ENCODE data around the gene SP8. TPM values are rescaled to one million over a fixed set of nuclear protein-coding genes. Genes with fewer than 3 reads are reported as not detected.
"Not testable (repeated sequence)": the region's sequence is repeated elsewhere in the genome, so short reads cannot be mapped to it uniquely, and the experiment has no call there.

Gene SP8
- total RNA-seq (2014; rRNA removed; shearing (Covaris generic)) = not detected in 2 replicates

DNA sequence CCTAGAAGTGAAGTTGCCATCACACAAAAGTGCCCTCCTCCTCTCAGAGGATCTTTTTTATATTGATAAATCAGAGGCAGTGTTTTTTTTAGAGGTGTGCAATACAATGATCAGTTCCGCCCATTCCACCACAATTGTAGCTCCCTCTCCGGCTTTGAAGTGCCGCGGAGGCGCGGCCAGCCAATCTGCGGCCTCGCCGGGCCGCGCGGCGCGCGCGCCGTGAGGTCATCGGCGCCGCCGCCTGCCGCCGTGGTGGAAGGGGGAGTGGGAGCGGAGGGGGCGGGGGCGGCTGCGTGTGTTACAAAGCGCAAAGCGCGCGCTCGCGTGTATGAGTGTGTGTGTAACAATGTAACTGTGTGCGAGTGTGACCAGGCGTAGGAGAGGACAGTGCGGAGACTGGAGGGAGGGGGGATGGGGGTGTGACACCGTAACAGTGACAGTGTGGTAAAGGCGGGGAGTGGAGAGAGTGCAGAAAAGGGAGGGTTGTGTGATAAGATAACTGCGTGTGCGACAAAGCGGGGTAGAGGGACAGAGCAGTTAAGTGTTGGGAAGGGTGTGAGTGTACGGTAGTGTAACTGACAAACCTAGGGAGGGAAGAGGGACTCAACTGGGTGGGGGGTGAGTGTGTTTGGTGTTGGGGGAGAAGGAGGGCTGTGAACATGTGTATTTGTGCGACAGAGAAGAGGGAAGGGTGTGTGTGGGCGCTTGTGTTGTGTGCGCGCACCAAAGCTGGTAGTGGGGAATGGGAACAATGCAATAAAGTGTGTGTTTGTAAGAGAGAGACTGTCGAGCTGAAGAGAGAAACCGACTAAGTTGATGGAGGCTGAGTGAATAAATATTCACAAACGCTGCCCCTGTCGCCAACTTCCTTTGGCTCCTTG, at the start of gene SP8:
SP8 (minus strand) TSS at position 108 of the 881 bp plus-strand sequence; CDS start at position 20, 88 bp downstream.
- peak; percentile 60 for DNase-seq (ENCODE audit: low read depth)

DNA sequence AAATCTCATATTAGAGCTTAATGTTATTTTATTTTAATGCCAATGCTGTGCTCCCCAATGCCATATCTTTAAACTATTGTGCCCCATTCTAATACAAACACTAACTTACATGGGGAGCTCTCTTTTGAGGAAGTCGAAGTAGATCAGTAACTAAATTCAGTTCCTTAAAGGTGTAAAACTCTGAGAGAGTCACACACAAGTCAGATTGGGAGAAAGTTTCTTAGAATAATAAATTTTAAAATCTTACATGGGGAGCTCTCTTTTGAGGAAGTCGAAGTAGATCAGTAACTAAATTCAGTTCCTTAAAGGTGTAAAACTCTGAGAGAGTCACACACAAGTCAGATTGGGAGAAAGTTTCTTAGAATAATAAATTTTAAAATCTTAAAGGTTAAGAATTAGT, 49.7 kb upstream of the SP8 start:
- DNase-seq (ENCODE audit: low read depth) = not testable (repeated sequence)

DNA sequence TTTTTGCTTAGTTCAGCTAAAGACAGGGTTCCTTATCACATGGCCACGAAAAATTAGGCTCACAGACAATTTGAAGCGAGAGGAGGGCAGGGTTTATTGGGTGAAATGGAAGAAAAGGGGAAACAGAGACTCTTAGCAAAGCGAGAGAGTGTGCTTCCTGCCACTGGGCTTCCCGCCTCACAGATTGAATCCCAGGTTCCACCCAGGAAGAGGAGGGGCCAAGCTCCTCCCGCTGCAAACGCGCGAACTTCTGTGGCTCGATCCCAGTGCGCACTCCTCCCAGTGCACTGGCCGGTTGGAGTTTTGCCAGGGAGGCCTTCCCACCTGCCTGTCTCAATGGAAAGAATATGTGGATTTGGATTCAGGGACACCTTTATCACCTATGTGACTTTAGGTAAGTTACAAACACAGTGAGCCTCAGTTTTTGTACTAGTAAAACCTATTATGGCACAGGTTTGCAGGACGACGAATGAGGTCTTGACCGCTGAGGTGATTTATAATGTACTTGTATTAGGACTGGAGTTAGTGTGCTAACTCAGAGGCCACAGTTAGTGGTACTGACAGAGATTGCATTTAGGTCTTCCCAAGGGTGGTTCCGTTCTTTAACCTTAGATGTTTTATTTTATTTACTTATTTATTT, 48.5 kb upstream of the SP8 start:
- DNase-seq (ENCODE audit: low read depth) = no peak

DNA sequence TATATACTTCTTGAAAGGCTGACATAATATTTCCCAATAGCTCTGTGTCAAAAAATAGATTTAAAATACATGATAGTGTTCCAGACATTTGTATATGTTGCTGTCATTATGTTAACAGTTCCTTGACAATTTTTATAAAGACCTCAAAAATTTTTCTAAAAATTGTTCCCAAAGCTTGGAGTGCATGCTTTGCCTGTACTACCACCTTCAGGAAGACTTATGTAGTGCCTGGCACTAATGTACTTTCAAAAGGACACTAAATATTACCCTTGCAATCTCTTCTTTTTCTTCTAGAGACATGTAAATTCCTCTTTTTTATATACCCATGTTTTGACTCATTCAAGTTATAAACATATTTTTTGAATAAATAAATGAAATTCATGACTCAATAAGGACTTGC, 48.0 kb upstream of the SP8 start:
- DNase-seq (ENCODE audit: low read depth) = no peak

DNA sequence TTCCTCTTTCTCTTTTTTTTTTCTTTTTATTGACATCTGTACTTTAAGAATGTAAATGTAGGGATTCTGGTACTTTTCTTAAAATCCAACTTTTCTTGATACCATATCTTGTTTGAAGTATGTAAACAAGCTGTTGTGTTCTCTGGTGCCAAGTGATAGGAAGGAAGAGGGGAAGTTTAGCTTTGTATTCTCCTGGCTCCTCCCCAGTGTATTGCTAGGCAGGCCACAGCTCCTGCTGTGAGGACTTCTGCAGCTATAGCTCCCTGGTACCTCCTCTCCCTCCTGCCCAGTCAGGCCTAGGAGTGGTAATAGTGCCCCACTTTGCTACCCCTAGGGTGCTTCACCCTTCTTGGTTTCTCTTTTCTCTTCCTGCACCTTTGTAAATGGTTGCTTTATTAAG, 45.3 kb upstream of the SP8 start:
- no peak for DNase-seq (ENCODE audit: low read depth)

DNA sequence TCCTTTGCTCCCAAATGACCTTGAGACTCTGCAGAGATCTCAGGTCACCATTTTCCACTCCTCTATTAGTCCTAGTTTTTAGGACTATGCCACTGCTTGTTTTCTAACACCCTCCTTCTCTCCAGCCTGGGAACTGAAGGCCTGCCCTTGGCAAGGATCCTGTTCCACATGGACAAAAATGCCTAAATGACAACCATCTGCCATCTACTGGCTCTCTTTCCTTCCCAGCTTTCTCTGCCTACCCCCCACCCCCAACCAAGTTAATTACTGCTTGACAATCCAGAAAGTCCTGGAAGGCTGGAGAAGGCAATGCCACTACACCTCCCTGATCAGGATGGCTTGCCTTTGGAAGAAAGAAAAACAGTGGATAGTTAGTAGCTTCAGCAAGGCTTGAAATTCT, 44.8 kb upstream of the SP8 start:
- DNase-seq (ENCODE audit: low read depth) = no peak

DNA sequence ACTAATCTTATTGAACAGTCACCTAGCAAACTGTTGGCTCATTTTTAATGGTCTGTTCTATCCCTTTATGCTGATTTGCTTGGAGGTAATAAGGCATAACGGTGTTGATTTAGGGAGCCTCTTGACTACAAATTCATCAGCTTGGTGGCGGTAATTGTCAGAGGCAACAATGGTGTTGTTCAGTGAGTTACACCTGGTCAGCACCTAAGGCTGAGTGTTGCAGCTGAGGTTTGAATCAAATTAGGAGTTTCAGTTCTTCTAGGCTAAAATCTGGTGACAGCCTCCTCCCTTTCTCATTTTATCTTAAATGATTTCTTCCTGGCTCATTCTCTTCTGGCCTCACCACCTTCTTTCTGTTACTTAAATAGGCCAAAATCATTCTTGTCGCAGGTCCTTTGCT, 42.3 kb upstream of the SP8 start:
- no peak for DNase-seq (ENCODE audit: low read depth)

DNA sequence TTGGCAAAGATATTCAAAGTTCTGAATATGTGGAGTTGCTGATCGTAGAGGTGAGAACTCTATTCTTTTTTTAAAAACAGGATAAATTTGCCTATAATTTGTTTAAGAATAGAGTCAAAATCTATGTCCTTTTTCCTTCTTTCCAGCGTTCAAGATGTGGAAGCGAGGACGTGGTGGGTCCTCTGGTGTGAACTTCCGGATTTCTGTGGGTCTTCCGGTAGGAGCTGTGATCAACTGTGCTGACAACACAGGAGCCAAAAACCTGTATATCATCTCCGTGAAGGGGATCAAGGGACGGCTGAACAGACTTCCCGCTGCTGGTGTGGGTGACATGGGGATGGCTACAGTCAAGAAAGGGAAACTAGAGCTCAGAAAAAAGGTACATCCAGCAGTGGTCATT, 40.5 kb upstream of the SP8 start:
- DNase-seq (ENCODE audit: low read depth) = no peak

DNA sequence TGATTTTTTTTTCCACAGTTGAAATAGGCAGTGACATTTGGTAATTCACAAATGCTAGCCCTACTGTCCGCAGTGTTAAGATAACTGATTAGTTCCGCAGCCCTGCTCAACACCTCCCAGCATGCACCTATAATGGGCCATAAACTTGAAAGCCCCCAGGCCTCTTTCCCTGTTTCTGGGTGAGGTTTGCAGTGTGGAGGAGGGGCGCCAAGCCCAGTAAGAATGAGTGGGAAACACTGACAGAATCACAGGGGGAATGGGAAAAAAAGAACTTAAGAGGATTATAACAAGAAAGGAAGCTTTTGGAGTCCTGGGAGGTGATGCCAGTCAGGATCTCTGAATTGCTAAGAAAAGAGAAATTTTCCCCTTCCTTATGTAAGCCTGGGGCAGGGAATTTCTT, 39.6 kb upstream of the SP8 start:
- no peak for DNase-seq (ENCODE audit: low read depth)

DNA sequence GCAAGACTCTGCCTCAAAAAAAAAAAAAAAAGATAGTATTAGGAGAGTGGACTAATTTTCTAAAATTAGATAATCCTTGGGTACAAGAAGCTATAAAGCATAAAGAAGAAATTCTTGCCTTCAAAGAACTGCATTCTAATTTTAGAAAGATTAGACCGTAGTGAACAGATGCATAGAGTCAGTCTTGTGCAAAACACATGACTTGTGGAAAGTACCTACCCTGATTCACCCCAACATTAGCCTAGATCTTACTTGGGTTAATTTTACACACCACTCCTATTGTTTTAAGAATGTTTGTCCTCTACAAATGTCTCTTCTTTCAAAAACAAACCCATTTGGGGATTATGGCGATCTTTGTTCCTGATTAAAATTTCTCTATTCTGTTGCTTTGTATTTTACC, 38.9 kb upstream of the SP8 start:
- DNase-seq (ENCODE audit: low read depth) = no peak

DNA sequence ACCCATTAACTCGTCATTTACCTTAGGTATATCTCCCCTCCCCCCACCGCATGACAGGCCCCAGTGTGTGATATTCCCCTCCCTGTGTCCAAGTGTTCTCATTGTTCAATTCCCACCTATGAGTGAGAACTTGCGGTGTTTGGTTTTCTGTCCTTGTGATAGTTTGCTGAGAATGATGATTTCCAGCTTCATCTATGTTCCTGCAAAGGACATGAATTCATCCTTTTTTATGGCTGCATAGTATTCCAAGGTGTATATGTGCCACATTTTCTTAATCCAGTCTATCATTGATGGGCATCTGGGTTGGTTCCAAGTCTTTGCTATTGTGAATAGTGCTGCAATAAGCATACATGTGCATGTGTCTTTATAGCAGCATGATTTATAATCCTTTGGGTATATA, 34.7 kb upstream of the SP8 start:
- not testable (repeated sequence) for DNase-seq (ENCODE audit: low read depth)

DNA sequence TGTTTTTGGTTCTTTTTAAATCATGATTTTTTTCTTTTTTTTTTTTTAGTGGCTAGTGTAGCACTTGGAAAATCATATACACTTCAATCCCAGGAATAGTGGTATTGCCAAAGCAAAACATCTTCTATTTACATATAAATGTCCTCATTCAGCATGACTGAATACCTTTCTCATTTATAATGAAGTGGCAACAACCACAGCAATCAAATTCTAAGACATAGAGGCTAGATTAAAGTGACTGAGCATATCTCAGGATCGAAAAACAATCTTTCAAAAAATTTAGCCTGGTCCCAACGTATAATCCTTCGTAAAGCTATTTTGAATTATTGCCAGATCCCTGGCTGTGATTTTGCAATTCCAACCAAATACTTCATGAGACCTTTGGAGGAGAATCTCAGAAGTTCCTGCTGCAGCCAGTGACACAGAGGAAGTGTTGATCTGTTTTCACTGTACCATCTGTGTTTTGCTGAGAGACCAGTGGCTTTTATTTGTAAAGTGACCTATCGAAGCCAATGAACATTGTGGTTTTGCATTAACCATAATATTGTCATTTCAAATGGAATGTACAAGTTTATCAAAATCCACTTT, 29.8 kb upstream of the SP8 start:
- no peak for DNase-seq (ENCODE audit: low read depth)

DNA sequence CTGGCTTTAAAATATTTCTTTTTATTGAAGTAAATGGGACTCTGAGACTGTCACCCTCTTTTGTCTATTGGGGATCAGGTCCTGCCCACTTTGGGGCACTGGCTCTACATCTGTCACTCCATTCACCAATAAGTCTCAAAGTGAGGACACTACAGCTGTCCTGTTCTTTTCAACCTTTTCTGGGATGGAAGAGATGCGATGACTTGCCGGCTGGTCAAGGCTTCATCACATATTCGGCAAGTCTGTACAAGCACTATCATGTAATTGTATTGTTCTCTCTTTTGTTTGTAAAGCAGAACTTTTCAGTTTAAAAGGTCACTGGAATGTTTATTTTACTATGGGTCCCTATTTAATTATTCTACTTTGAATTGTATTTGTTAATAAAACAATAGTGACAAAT, 17.7 kb upstream of the SP8 start:
- DNase-seq (ENCODE audit: low read depth) = no peak

DNA sequence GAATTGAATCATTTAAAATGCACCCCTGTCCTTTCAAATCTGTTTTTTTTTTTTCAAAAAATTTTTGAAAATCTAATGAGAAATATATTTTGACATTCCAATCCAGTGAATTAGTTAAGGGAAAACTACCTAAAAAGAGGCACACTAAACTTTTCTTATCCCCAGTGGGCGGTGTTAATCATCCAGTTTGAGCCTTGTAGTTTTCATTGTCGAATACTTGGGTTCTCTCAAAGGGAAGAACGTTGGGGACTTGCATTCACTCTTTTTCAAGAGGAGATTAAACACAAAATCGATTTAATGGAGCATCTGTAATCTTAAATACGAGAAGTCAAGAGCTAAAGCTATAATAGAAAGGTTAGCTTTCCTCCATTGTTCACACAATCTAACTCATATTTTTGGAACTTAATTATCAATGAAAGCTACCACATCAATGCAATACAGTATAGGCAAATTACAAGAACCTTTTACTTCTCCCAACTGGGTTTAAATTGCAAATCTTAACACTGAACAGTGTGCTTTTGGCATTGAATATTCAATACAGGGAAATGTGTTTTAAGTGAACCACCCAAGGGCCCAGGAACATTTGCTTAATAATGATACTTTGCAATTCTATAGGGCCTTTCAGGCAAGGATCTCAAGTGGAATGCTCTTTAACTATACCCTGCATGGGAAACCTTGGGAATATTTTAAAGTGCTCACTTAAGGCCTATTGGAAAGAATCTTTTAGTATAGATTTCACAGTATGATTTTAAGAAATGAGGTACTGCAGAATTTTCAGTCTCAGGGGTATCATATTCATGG, 13.1 kb upstream of the SP8 start:
- DNase-seq (ENCODE audit: low read depth) = no peak

DNA sequence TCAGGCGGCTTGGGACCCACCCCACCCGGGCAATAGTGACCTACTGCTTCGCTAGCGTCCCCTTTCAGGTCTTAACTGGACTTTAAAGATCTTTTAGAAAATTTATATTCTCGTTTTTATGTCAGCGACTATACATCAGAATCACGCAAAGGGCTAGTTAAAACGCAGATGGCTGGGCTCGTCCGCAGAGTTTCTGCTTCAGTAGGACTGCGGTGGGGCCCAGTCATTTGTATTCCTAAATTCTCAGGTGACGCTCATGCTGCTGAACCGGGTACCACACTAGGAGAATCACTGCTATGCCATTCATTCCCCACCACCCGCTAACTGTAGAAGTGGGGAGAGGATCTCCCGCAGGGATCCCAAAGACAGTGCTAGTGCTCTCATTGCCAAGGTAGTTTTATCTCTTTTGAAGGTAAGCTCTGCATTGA, 12.0 kb upstream of the SP8 start:
- DNase-seq (ENCODE audit: low read depth) = no peak

DNA sequence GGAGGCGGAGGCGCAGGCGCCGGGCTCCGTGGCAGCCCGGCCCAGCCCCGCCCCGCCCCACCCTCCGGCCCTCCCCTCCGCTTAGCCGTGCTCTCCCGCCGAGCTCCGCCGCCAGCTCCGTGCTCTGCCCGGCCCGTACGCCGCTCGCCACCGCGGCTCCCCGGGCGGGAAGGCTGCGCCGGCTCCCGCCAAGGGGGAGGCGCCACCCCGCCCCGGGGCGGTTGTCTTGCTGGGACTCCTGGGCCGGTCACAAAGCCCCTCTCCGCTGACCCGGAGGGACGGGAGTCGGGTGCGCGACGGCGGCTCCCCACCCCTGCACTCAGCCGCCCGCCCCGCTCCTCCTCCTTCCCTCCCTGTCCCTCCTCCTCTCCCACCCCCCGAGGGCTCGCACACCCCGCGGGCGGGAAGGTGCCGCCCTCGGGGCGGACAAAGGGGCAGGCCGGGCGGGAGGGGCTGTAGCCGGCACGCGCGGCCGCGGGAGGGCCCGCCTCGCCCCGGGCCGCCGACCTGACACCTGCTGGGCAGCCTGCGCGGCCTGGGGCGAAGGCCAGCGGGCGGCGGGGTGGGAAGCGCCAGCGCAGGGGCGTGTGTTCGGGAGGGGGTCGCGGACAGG, 11.5 kb upstream of the SP8 start:
- peak; percentile 45 for DNase-seq (ENCODE audit: low read depth)

DNA sequence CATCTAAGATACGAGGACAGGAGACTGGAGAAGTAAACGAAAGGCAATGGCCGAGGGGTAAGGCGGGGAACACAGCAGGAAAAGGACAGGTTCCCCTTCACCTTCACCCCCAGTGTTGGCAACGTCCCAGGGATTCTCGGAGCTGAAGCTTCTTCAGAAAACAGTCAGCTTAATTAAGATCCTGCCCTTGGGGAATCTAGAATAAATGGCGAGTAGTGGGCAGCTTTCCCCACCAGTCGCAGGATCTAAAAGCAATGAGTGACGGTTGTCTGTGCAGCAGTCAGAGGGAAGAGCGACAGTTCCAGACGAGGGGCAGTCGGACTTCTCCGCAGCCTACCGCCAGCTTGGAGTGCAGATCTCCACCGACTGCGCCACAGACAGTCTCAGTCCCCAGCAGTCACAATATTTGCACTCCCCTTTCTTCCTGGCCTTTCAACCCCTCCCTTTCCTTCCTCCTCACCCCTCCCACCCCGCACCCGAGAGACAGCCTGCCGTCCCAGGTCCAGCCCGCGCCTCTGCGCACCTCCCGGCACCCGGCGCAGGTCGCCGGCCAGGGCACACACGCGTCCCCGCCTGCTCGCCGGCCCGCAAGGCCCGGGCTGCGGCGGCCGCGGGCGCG, 10.9 kb upstream of the SP8 start:
- peak; percentile 39 for DNase-seq (ENCODE audit: low read depth)

DNA sequence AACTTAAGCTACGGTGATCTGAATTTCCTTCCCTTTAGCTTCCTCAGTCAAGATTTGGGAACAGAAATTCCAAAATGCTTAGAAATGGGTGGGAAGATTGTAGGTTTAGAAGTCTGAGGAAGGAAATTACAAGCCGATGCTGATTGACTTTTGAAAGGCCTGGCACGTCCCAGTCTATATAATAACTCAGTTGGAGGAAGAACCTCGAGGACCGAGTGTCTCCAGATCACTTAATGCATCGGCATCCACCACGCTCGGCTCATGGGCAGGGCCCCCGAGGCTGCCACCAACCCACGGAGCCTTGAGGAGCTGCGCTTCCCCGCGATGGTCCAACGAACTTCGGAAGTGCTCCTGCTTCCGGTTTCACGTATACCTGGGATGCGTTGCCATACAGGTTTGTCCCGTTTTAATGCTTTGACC, 10.4 kb upstream of the SP8 start:
- DNase-seq (ENCODE audit: low read depth) = no peak

DNA sequence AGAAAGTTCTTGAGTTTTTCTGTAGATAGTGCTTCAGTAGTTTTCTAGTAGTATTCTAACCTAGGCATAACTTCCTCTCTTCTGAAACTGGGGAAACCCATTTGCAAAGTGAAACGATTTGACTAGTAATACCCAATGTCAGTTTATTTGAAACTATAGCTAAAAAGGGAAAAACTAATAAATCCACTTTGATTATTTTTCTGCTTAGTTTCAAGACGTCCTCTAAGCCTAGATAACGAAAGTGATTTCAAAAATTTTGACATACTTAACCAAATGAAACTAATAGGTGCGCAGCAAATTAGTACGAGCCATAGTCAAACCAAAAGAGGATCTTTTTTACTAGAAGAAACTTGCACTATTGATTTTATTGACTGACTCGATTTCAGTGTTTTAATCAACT, 9.8 kb upstream of the SP8 start:
- DNase-seq (ENCODE audit: low read depth) = no peak

DNA sequence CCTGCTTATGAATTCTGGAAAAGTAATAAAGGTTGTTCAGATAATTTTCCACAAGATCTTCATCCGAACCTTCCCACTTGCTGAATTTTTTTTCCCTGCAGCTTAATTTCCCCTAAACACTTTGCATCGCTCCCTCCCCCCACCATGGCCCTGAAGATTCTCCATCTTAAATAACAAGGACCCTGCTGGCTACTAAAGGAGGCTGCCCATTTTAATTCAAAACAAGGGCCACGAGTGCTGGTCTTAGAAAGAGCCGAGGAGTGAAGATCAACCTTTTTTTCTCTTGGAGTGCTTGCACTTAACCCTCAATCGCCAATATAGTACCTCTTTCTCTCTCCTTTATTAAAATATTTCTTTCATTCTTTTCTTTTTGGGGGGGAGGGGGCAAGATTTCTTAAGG, 9.2 kb upstream of the SP8 start:
- no peak for DNase-seq (ENCODE audit: low read depth)

DNA sequence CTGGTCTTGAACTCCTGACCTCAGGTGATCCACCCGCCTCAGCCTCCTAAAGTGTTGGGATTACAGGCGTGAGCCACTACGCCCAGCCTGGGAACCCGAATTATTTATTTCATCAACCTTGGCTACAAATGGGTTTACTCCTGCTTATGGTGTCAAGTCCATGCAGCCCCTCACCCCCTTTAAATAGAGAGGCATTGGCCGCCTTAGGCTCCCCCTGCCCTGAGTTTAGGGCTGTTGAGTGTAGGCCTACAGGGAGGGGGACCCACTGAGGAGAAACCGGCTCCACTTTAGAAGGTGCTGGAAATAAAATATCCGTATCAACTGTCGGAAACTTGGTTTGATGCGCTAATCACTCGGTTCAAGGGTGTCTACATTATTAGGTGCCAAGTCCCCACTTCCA, 8.7 kb upstream of the SP8 start:
- DNase-seq (ENCODE audit: low read depth) = no peak

All from M059J (cell line).